Measurements from ENCODE around the gene ZXDC.

- TF ChIP-seq EZH2phosphoT487 (IDR thresholded peaks at IDR 0.05; ENCODE audit: insufficient read depth, low read depth) (no peak), EZH2 (IDR thresholded peaks at IDR 0.05; ENCODE audit: insufficient read depth, poor library complexity, severe bottlenecking) (no peak)
Observed at GRCh38 chr3:126517291-126517951, 41.7 kb upstream of the ZXDC start, which contains the start of gene UROC1.
